Adrenal gland (tissue), 5 donors: ENCODE data around the gene CAMK2A.

Experiments used
- POLR2A ChIP-seq, 2 donors: fragments of 450-650 bp; IDR thresholded peaks; one replicate each; pipeline ENCODE4 v1.6.1; 2017; ENCODE audit warnings: antibody characterized with exemption in 2 of 2, mild to moderate bottlenecking in 2 of 2, moderate library complexity in 1 of 2
- TF ChIP-seq, protein P1 (sequence below), 6 experiments: fragments of 450-650 bp in 4 of 6; fragments of 200-600 bp in 2 of 6; sonication (generic) in 1 of 6; IDR thresholded peaks; 1 replicate in 5 of 6; 2 replicates in 1 of 6; pipeline versions ENCODE4 v1.5.1 to v1.8.0; 2016 to 2021; ENCODE audit warnings: antibody characterized with exemption in 6 of 6, mild to moderate bottlenecking in 2 of 6, moderate library complexity in 1 of 6
- donor health status: DM: no; HTN: no; CAD: no.

DNA sequence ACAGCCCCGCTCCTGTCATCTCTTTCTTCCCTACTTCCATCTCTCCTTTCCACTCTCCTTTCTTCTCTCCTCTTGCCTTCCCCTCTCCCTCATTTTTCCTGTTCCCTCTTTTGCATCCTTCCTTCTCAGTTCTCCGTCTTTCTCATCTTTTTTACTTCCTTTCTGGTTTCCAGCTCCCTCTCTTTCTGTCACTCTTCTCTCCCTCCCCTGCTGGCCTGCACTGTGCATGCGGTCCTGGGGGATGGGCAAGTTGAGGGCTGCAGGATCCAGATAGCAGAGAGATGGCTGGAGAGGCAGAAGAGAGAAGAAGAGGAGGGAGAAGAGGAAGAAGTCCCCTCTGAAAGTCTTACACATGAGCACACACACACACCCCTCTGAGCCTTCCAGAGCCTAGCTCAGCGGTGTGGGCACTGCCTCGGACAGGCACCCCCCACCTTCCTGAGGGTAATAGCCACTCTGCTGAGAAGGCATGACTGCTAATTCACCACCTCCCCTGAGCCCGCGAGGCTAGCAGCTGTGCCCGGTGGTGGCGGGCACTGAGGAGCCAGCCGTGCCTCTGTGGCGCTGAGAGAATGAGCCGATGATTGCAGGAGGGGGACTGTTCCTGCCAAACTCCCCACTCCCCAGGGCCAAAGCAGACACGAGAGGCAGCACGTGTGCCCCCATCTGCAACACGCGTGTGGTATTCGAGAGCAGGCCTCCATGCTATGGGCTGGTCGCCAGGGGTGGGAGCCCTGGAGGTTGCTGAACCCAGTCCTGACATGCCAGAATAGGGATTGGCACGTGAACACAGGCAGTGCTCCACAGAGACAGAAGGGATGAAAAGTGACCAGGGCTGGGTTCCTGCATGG lies 3.7 kb upstream of the CAMK2A start:
- TF ChIP-seq, protein P1, sequence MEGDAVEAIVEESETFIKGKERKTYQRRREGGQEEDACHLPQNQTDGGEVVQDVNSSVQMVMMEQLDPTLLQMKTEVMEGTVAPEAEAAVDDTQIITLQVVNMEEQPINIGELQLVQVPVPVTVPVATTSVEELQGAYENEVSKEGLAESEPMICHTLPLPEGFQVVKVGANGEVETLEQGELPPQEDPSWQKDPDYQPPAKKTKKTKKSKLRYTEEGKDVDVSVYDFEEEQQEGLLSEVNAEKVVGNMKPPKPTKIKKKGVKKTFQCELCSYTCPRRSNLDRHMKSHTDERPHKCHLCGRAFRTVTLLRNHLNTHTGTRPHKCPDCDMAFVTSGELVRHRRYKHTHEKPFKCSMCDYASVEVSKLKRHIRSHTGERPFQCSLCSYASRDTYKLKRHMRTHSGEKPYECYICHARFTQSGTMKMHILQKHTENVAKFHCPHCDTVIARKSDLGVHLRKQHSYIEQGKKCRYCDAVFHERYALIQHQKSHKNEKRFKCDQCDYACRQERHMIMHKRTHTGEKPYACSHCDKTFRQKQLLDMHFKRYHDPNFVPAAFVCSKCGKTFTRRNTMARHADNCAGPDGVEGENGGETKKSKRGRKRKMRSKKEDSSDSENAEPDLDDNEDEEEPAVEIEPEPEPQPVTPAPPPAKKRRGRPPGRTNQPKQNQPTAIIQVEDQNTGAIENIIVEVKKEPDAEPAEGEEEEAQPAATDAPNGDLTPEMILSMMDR (IDR thresholded peaks at IDR 0.05): no peak
- TF ChIP-seq POLR2A (IDR thresholded peaks at IDR 0.05): no peak
